HEK293 (cell line): ENCODE results near the gene METTL23.
"Not testable (repeated sequence)": the region's sequence is repeated elsewhere in the genome, so short reads cannot be mapped to it uniquely, and the experiment has no call there.

Source experiments
- BCL11A ChIP-seq: fragments of 450-650 bp; formaldehyde crosslinking; IDR thresholded peaks from 2 replicates; pipeline ENCODE4 v1.5.1; 2016; ENCODE audit warnings: low read depth, missing biosample characterization, missing genetic modification characterization
- GLI4 ChIP-seq: fragments of 450-650 bp; formaldehyde crosslinking; IDR thresholded peaks from 2 replicates; pipeline ENCODE4 v1.5.1; 2016; ENCODE audit warnings: missing biosample characterization, missing genetic modification characterization
- SCRT1 ChIP-seq: fragments of 450-650 bp; formaldehyde crosslinking; IDR thresholded peaks from 2 replicates; pipeline ENCODE4 v1.5.1; 2016; ENCODE audit warnings: missing biosample characterization, missing genetic modification characterization, borderline replicate concordance
- SP2 ChIP-seq: fragments of 450-650 bp; formaldehyde crosslinking; IDR thresholded peaks from 2 replicates; pipeline ENCODE4 v1.5.1; 2016; ENCODE audit warnings: missing biosample characterization, missing genetic modification characterization
- ZNF561 ChIP-seq: fragments of 450-650 bp; IDR thresholded peaks from 2 replicates; pipeline ENCODE4 v1.5.1; 2018; ENCODE audit warnings: missing biosample characterization, missing genetic modification characterization, borderline replicate concordance
- ZNF747 ChIP-seq: fragments of 450-650 bp; formaldehyde crosslinking; IDR thresholded peaks from 2 replicates; pipeline ENCODE4 v1.5.1; 2016; ENCODE audit warnings: missing biosample characterization, missing genetic modification characterization

- TF ChIP-seq SCRT1 (tag by site-specific recombination); ZNF561 (tag by site-specific recombination); ZNF747 (tag by site-specific recombination); BCL11A (tag by site-specific recombination); SP2; GLI4 (tag by site-specific recombination): not testable (repeated sequence)
Observed at GRCh38 chr17:76745785-76746184, 19.1 kb downstream of the METTL23 start.
